ENCODE data around the gene MUC20.

GRCh38 chr3:195761123-195761566 lies 40.4 kb downstream of the MUC20 start:
- no peak for TF ChIP-seq CTCF (IDR thresholded peaks at IDR 0.05)
- TF ChIP-seq POLR2A (IDR thresholded peaks at IDR 0.05), result no peak
